OCI-LY7 (cell line): ENCODE data around the gene CEACAM4.

Source experiments
- EZH2phosphoT487 ChIP-seq: fragments of 200-600 bp; sonication (generic); IDR thresholded peaks from 2 replicates; pipeline ENCODE4 v1.6.1; 2018; ENCODE audit warnings: low read depth, borderline replicate concordance, mild to moderate bottlenecking, mixed run types, antibody characterized with exemption, low read length, moderate library complexity, mixed read lengths
- TF ChIP-seq, protein P1 (sequence below): fragments of 200-600 bp; sonication (generic); conservative IDR thresholded peaks from 2 replicates; pipeline ENCODE4 v1.5.1; 2014; ENCODE audit warnings: mild to moderate bottlenecking, antibody characterized with exemption, low read length, moderate library complexity, mixed read lengths

DNA sequence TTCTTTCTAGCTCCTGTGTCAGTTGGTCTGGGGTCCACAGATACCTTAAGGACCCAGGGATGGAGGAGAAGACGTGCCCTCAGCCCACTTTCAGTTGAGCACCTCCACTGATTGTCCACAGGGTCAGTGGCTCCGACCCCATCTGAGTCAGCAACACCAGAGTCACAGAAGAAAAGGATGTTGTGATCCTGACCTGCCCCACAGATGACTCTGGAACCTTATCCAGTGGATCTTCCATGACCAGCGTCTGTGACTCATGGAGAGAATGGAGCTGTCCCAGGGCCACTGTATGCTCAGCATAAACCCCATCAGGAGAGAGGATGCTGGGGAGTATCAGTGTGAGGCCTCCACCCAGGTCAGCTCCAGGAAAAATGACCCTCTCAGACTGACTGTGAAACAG lies 22.0 kb downstream of the CEACAM4 start:
- TF ChIP-seq, protein P1, sequence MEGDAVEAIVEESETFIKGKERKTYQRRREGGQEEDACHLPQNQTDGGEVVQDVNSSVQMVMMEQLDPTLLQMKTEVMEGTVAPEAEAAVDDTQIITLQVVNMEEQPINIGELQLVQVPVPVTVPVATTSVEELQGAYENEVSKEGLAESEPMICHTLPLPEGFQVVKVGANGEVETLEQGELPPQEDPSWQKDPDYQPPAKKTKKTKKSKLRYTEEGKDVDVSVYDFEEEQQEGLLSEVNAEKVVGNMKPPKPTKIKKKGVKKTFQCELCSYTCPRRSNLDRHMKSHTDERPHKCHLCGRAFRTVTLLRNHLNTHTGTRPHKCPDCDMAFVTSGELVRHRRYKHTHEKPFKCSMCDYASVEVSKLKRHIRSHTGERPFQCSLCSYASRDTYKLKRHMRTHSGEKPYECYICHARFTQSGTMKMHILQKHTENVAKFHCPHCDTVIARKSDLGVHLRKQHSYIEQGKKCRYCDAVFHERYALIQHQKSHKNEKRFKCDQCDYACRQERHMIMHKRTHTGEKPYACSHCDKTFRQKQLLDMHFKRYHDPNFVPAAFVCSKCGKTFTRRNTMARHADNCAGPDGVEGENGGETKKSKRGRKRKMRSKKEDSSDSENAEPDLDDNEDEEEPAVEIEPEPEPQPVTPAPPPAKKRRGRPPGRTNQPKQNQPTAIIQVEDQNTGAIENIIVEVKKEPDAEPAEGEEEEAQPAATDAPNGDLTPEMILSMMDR, result no peak
- no peak for TF ChIP-seq EZH2phosphoT487
